IPS-NIHi7 (cell line): ENCODE measurements around the gene KLHL2.

ENCODE experiments used
- DNase-seq: peaks from one replicate; pipeline ENCODE4 v3.0.0; 2012; ENCODE audit warnings: mixed read lengths; ENCODE audit errors: extremely low spot score

KLHL2 gene

GRCh38 chr4:165288639-165289422 is 81.5 kb downstream of the KLHL2 start:
- no peak for DNase-seq

- DNase-seq: no peak
Observed at GRCh38 chr4:165289423-165289785, 82.0 kb downstream of the KLHL2 start.

GRCh38 chr4:165293061-165293460 is 85.7 kb downstream of the KLHL2 start:
- DNase-seq: no peak

- DNase-seq: no peak
Observed at GRCh38 chr4:165293927-165294649, 86.7 kb downstream of the KLHL2 start.

GRCh38 chr4:165294907-165295306 is 87.5 kb downstream of the KLHL2 start:
- DNase-seq: no peak

GRCh38 chr4:165297626-165298025 is 90.3 kb downstream of the KLHL2 start:
- no peak for DNase-seq

- no peak for DNase-seq
Observed at GRCh38 chr4:165299399-165300060, 92.2 kb downstream of the KLHL2 start.

- DNase-seq: no peak
Observed at GRCh38 chr4:165301833-165302232, 94.5 kb downstream of the KLHL2 start.

GRCh38 chr4:165302658-165303057 is 95.3 kb downstream of the KLHL2 start:
- DNase-seq: no peak

GRCh38 chr4:165308166-165308565 is 100.8 kb downstream of the KLHL2 start:
- DNase-seq: no peak

GRCh38 chr4:165308606-165309005 is 101.2 kb downstream of the KLHL2 start:
- no peak for DNase-seq

GRCh38 chr4:165309456-165309855 is 102.1 kb downstream of the KLHL2 start:
- DNase-seq: no peak

- no peak for DNase-seq
Observed at GRCh38 chr4:165312506-165312905, 105.1 kb downstream of the KLHL2 start.

- no peak for DNase-seq
Observed at GRCh38 chr4:165319030-165319429, 111.7 kb downstream of the KLHL2 start.

GRCh38 chr4:165319509-165319908 is 112.1 kb downstream of the KLHL2 start:
- no peak for DNase-seq

GRCh38 chr4:165324236-165324917 is 117.0 kb downstream of the KLHL2 start:
- no peak for DNase-seq

- DNase-seq: no peak
Observed at GRCh38 chr4:165324918-165325304, 117.5 kb downstream of the KLHL2 start.

GRCh38 chr4:165325732-165326512 is 118.6 kb downstream of the KLHL2 start:
- DNase-seq: no peak

- peak; percentile 46 for DNase-seq
Observed at GRCh38 chr4:165326831-165327210, 119.5 kb downstream of the KLHL2 start.

GRCh38 chr4:165327211-165328100 is 120.1 kb downstream of the KLHL2 start, which contains the start of gene MSMO1:
MSMO1 (plus strand) TSS chr4:165327669; CDS start chr4:165333371, 5,702 bp downstream.
- peak; percentile 94 for DNase-seq
